Smooth muscle cell (in vitro differentiated cells): ENCODE results near the gene PRKCH. TPM values are rescaled to one million over a fixed set of nuclear protein-coding genes. Genes with fewer than 3 reads are reported as not detected.
"Not testable (repeated sequence)": the region's sequence is repeated elsewhere in the genome, so short reads cannot be mapped to it uniquely, and the experiment has no call there.

ENCODE experiments used
- DNase-seq: peaks from one replicate; lab custom pipeline; 2025; ENCODE audit not compliant: unreplicated experiment; lab: John Stamatoyannopoulos, UW
- H2AFZ ChIP-seq: fragments of 200-600 bp; sonication (generic); 2 replicates; pipeline ENCODE4 v1.6.0; 2016; ENCODE audit warnings: antibody characterized with exemption, low read depth, mild to moderate bottlenecking
- H3F3A ChIP-seq: fragments of 200-600 bp; sonication (generic); 2 replicates; pipeline ENCODE4 v1.6.0; 2017; ENCODE audit warnings: antibody characterized with exemption, low read depth
- H3K27ac ChIP-seq: fragments of 200-600 bp; sonication (generic); 2 replicates; pipeline ENCODE4 v1.5.1; 2016; ENCODE audit warnings: low read depth, mild to moderate bottlenecking
- H3K27me3 ChIP-seq: fragments of 200-600 bp; sonication (generic); 2 replicates; pipeline ENCODE4 v1.6.1; 2016; ENCODE audit warnings: low read depth, mild to moderate bottlenecking
- H3K36me3 ChIP-seq: fragments of 200-600 bp; sonication (generic); 2 replicates; pipeline ENCODE4 v1.5.1; 2016; ENCODE audit warnings: low read depth
- H3K4me1 ChIP-seq: fragments of 200-600 bp; sonication (generic); 2 replicates; pipeline ENCODE4 v1.5.1; 2016; ENCODE audit warnings: low read depth
- H3K4me2 ChIP-seq: fragments of 200-600 bp; sonication (generic); 2 replicates; pipeline ENCODE4 v1.6.0; 2016; ENCODE audit warnings: mild to moderate bottlenecking
- H3K4me3 ChIP-seq: fragments of 200-600 bp; sonication (generic); 2 replicates; pipeline ENCODE4 v1.5.1; 2016; ENCODE audit warnings: mild to moderate bottlenecking
- H3K79me2 ChIP-seq: fragments of 200-600 bp; sonication (generic); 2 replicates; pipeline ENCODE4 v1.6.0; 2016; ENCODE audit warnings: low read depth, mild to moderate bottlenecking
- H3K9ac ChIP-seq: fragments of 200-600 bp; sonication (generic); 2 replicates; pipeline ENCODE4 v1.6.0; 2016; ENCODE audit warnings: low read depth
- H3K9me3 ChIP-seq: fragments of 200-600 bp; sonication (generic); replicated peaks from 2 replicates; pipeline ENCODE4 v1.5.1; 2016; ENCODE audit warnings: low read depth
- H4K20me1 ChIP-seq: fragments of 200-600 bp; sonication (generic); 2 replicates; pipeline ENCODE4 v1.6.0; 2016; ENCODE audit warnings: low read depth
- CTCF ChIP-seq: fragments of 200-600 bp; sonication (generic); IDR thresholded peaks from 2 replicates; pipeline ENCODE4 v1.5.1; 2017; ENCODE audit warnings: borderline replicate concordance, mild to moderate bottlenecking, antibody characterized with exemption; ENCODE audit not compliant: insufficient read depth, poor library complexity, severe bottlenecking
- WGBS: methylation state at CpG from one replicate; pipeline ENCODE4 v1.1.7; 2016; ENCODE audit warnings: low lambda C conversion rate; 5-methylcytosine and 5-hydroxymethylcytosine counted together
- polyA plus RNA-seq: library from polyadenylated mRNA; unstranded; fragments of >200 nt; fragmentation: Nextera tagmentation; extraction: Ambion mirVana; gene quantifications from 2 replicates; pipeline ENCODE4 v1.2.1, GENCODE V29; 2016
- total RNA-seq: library from RNA; depleted of rRNA; stranded (reverse); fragments of >200 nt; gene quantifications from 2 replicates; pipeline ENCODE4 v1.2.3, GENCODE V29; 2014

PRKCH gene
- total and polyA plus RNA-seq, 2 experiments from 2014 or later: 1.5 to 7.6 TPM

DNA sequence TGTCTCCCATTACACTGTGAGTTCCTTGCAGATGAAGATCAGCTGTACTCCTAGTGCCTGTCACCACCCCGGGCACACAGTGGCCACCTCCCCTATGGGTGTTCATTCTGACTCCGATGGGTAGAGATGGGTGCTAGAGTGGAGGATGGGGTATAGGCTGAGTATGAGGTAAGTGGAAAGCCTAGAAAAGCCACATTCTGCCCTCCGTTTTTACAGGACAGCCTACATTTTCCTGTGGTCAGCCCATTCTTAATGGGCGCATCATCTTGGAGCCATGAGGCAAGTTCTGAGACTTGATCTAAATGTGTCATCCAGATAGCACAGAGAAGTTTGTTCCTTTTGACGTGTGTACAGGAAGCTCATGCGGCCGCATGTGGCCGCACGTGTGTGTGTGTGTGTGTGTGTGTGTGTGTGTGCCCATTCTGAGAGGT, 207.2 kb downstream of the PRKCH start:
- H3K27ac ChIP-seq: peak overlapping the region; percentile 91
- H3F3A ChIP-seq: peaks cover 6% of the 10 kb centered on the region
- H2AFZ ChIP-seq: no peak overlapping the region
- no peaks in the 10 kb centered on the region for H3K36me3 ChIP-seq
- no peaks in the 10 kb centered on the region for H3K9me3 ChIP-seq
- no peak overlapping the region for H3K4me3 ChIP-seq
- H3K9ac ChIP-seq: peak overlapping the region; percentile 77
- no peaks in the 10 kb centered on the region for H3K27me3 ChIP-seq
- no peak for DNase-seq
- peaks cover 32% of the 10 kb centered on the region for H3K4me1 ChIP-seq
- 23% methylated on average over 9 of the region's 9 CpGs for WGBS
- no peaks in the 10 kb centered on the region for H4K20me1 ChIP-seq
- peak overlapping the region; percentile 75 for H3K4me2 ChIP-seq
- no peaks in the 10 kb centered on the region for H3K79me2 ChIP-seq
- no peak for TF ChIP-seq CTCF

- H2AFZ ChIP-seq, H3K79me2 ChIP-seq, H3K27me3 ChIP-seq, DNase-seq, H3K9me3 ChIP-seq, H3K9ac ChIP-seq, H3K4me3 ChIP-seq, H3F3A ChIP-seq, H4K20me1 ChIP-seq, H3K36me3 ChIP-seq, H3K4me2 ChIP-seq: not testable (repeated sequence)
- Histone ChIP-seq H3K27ac (peak overlapping the region; percentile 91), H3K4me1 (peaks cover 24% of the 10 kb centered on the region)
- WGBS: 91% methylated on average over 3 of the region's 5 CpGs
Measured at GRCh38 chr14:61529360-61529759, 208.0 kb downstream of the PRKCH start.

- H3K9me3 ChIP-seq: no peaks in the 10 kb centered on the region
- H3K9ac ChIP-seq: no peak overlapping the region
- H3K4me2 ChIP-seq: no peak overlapping the region
- WGBS: 88% methylated on average over 6 of the region's 6 CpGs
- no peaks in the 10 kb centered on the region for H4K20me1 ChIP-seq
- peaks cover 17% of the 10 kb centered on the region for H3K4me1 ChIP-seq
- DNase-seq: no peak
- H3F3A ChIP-seq: no peaks in the 10 kb centered on the region
- no peak overlapping the region for H2AFZ ChIP-seq
- no peak overlapping the region for H3K4me3 ChIP-seq
- H3K79me2 ChIP-seq: no peaks in the 10 kb centered on the region
- no peak for TF ChIP-seq CTCF
- H3K36me3 ChIP-seq: no peaks in the 10 kb centered on the region
- H3K27ac ChIP-seq: no peak overlapping the region
- no peaks in the 10 kb centered on the region for H3K27me3 ChIP-seq
Measured at GRCh38 chr14:61530296-61530695, 208.9 kb downstream of the PRKCH start.

GRCh38 chr14:61530896-61531295, 209.5 kb downstream of the PRKCH start:
- H3F3A ChIP-seq: no peaks in the 10 kb centered on the region
- peak overlapping the region; percentile 6 for H3K27ac ChIP-seq
- H3K79me2 ChIP-seq: no peaks in the 10 kb centered on the region
- 93% methylated on average over 5 of the region's 5 CpGs for WGBS
- H3K4me2 ChIP-seq: no peak overlapping the region
- peaks cover 17% of the 10 kb centered on the region for H3K4me1 ChIP-seq
- no peaks in the 10 kb centered on the region for H3K9me3 ChIP-seq
- no peak overlapping the region for H2AFZ ChIP-seq
- TF ChIP-seq CTCF: no peak
- DNase-seq: no peak
- no peaks in the 10 kb centered on the region for H3K27me3 ChIP-seq
- no peak overlapping the region for H3K9ac ChIP-seq
- no peak overlapping the region for H3K4me3 ChIP-seq
- no peaks in the 10 kb centered on the region for H3K36me3 ChIP-seq
- no peaks in the 10 kb centered on the region for H4K20me1 ChIP-seq
